H1 (cell line): ENCODE results near the gene RARB. TPM values are rescaled to one million over a fixed set of nuclear protein-coding genes. Genes with fewer than 3 reads are reported as not detected.

Experiments
- CTCF ChIP-seq, 3 experiments: IDR thresholded peaks; 1 replicate in 2 of 3; 2 replicates in 1 of 3; pipeline versions ENCODE4 v1.5.1 to v1.6.1; 2011; ENCODE audit warnings: low read length in 3 of 3, mild to moderate bottlenecking in 3 of 3, inconsistent platforms in 2 of 3, low read depth in 1 of 3, moderate library complexity in 1 of 3; ENCODE audit not compliant: insufficient read depth in 1 of 3; ENCODE audit errors: control extremely low read depth in 1 of 3
- FOSL1 ChIP-seq: IDR thresholded peaks from 2 replicates; pipeline ENCODE4 v1.6.1; 2011; ENCODE audit warnings: mild to moderate bottlenecking, low read depth, low read length, moderate library complexity; ENCODE audit not compliant: insufficient read depth
- JUN ChIP-seq: IDR thresholded peaks from 2 replicates; pipeline ENCODE4 v1.6.1; 2011; ENCODE audit warnings: low read depth, mild to moderate bottlenecking, improper control_type of control experiment, low read length
- TAF7 ChIP-seq: optimal IDR thresholded peaks from 2 replicates; pipeline ENCODE3; 2011; ENCODE audit warnings: low read depth, mild to moderate bottlenecking, inconsistent platforms, low read length, moderate library complexity, borderline replicate concordance
- polyA plus RNA-seq, 7 experiments: library from polyadenylated mRNA; depleted of rRNA in 3 of 7; stranded (reverse) in 5 of 7; unstranded in 2 of 7; fragments of >200 nt in 5 of 7; fragments of 200-250 nt in 2 of 7; gene quantifications; 1 replicate in 5 of 7; 2 replicates in 1 of 7; 4 replicates in 1 of 7; pipeline versions ENCODE4 v1.2.1 to v1.2.3, GENCODE V29; 2011 to 2013; ENCODE audit warnings: missing spikeins in 2 of 7, mixed read lengths in 2 of 7
- total RNA-seq: library from RNA; stranded (reverse); fragmentation: NEBNext Ultra II Directional; extraction: Animal tissue kit (Norgen Biotek cat#: 25700); gene quantifications from 2 replicates; pipeline ENCODE4 v1.2.1, GENCODE V29; 2021

Gene RARB
- total and polyA plus RNA-seq, 2 of the 8 experiments (the other 6 are each of a cell fraction or from before 2014, with no cell fraction given), result 0.15 to 0.22 TPM

GRCh38 chr3:25533399-25533798 lies 105.3 kb downstream of the RARB start (continued):
- TF ChIP-seq CTCF (IDR thresholded peaks at IDR 0.05; ENCODE audit: control extremely low read depth in 1 of 3, insufficient read depth in 1 of 3, low read depth in 1 of 3, low read length in 3 of 3), result no peak
- TF ChIP-seq TAF7, result no peak
- no peak for TF ChIP-seq JUN
- TF ChIP-seq FOSL1, result no peak
